Measurements from ENCODE around the gene ENTHD1.

DNA sequence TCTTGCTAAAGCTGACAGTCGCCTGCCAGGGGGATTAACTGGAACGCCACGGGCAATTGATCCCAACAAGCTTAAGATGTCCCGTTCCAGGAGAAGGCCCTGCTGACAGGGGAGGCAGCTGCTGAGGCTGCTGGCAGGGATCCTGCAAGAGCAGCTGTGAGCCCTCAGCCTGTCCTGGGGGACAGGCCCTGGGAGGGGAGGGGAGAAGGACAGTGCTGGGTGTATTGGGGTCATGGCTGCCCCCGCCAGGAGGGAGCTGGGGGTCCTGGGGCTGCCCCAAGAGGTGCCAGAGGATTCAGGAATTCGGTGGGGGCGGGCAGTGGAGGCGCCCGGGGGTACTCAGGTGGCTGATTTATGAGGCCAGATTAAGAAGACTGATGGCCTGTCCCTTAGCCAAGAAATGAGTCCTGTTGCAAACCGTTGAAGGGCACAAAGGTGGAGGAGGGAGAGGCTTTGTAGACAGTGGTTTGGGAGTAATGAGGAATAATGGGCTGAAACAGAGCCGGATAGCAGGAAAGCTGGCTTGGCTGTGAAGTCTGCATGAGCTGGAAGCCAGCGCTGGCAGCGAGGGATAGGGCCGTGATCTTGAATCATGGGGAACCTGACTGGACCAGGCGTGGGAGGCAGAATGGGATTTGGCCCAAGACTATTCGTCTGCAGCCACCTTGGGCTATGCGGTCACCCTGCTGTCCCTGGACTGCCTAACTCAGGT, 189.5 kb downstream of the ENTHD1 start:
- TF ChIP-seq, protein P1, sequence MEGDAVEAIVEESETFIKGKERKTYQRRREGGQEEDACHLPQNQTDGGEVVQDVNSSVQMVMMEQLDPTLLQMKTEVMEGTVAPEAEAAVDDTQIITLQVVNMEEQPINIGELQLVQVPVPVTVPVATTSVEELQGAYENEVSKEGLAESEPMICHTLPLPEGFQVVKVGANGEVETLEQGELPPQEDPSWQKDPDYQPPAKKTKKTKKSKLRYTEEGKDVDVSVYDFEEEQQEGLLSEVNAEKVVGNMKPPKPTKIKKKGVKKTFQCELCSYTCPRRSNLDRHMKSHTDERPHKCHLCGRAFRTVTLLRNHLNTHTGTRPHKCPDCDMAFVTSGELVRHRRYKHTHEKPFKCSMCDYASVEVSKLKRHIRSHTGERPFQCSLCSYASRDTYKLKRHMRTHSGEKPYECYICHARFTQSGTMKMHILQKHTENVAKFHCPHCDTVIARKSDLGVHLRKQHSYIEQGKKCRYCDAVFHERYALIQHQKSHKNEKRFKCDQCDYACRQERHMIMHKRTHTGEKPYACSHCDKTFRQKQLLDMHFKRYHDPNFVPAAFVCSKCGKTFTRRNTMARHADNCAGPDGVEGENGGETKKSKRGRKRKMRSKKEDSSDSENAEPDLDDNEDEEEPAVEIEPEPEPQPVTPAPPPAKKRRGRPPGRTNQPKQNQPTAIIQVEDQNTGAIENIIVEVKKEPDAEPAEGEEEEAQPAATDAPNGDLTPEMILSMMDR (IDR thresholded peaks at IDR 0.05; ENCODE audit: low read length) = no peak
- no peak for TF ChIP-seq EZH2 (IDR thresholded peaks at IDR 0.05; ENCODE audit: borderline replicate concordance, low read length)
